Upper lobe of right lung (tissue), 1 donor: ENCODE data around the gene ZEB2. TPM values are rescaled to one million over a fixed set of nuclear protein-coding genes. Genes with fewer than 3 reads are reported as not detected.

ENCODE experiments used
- ATAC-seq: fragments of 200-7000 bp; cut with Tn5 transposase; one replicate; pipeline ENCODE4 v1.9.1; 2020; ENCODE audit warnings: mild to moderate bottlenecking, moderate library complexity
- DNase-seq: peaks from one replicate; pipeline ENCODE4 v3.0.0-alpha.2; 2020
- H3K27ac ChIP-seq: fragments of 200-600 bp; one replicate; pipeline ENCODE4 v1.8.0; 2022
- H3K27me3 ChIP-seq: fragments of 200-600 bp; one replicate; pipeline ENCODE4 v1.8.0; 2022; ENCODE audit warnings: mild to moderate bottlenecking
- H3K36me3 ChIP-seq: fragments of 200-600 bp; one replicate; pipeline ENCODE4 v1.8.0; 2022
- H3K4me1 ChIP-seq: fragments of 200-600 bp; one replicate; pipeline ENCODE4 v1.8.0; 2022
- H3K4me3 ChIP-seq: fragments of 200-600 bp; one replicate; pipeline ENCODE4 v1.8.0; 2022; ENCODE audit warnings: mild to moderate bottlenecking
- H3K9me3 ChIP-seq: fragments of 200-600 bp; one replicate; pipeline ENCODE4 v1.8.0; 2022
- intact Hi-C: fragments of 100-400 bp; cut with DNase I; formaldehyde crosslinking; loops from one replicate; pipeline ENCODE4 v1.11.0; 2022
- total RNA-seq: library from RNA; stranded (reverse); fragmentation: NEBNext Ultra II Directional; extraction: Animal tissue kit (Norgen Biotek cat#: 25700); gene quantifications from one replicate; pipeline ENCODE4 v1.2.1, GENCODE V29; 2021
- TF ChIP-seq, protein P1 (sequence below): fragments of 200-600 bp; IDR thresholded peaks from one replicate; pipeline ENCODE4 v1.8.0; 2022; ENCODE audit warnings: antibody characterized with exemption
- donor health status: DM: no; HTN: yes; CAD: no; lungs with severe emphysema.

ZEB2 gene
- total RNA-seq, 1 donor from 2014 or later = 178 TPM

DNA sequence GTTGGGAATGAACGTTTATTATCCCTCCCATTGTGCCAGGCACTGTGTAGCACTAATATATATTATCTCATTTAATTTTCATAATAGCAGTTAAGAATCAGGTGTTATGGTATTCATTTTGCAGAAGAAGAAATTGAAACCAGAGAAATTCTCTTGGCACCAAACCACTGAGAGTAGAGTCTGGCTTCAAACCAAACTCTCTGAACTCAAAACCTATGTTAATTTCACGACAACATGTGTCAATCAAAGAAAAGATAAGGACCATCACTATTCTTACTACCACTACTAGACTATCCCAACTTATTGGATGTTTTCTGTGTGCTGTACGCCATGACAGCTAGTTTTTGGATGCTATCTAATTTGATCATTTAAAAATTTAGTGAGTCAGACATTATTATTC is 24.1 kb upstream of the ZEB2 start:
- H3K27ac ChIP-seq = no peak overlapping the region
- H3K27me3 ChIP-seq = no peaks in the 10 kb centered on the region
- H3K36me3 ChIP-seq = no peaks in the 10 kb centered on the region
- intact Hi-C loops = no loop called here
- ATAC-seq = no peak
- TF ChIP-seq, protein P1, sequence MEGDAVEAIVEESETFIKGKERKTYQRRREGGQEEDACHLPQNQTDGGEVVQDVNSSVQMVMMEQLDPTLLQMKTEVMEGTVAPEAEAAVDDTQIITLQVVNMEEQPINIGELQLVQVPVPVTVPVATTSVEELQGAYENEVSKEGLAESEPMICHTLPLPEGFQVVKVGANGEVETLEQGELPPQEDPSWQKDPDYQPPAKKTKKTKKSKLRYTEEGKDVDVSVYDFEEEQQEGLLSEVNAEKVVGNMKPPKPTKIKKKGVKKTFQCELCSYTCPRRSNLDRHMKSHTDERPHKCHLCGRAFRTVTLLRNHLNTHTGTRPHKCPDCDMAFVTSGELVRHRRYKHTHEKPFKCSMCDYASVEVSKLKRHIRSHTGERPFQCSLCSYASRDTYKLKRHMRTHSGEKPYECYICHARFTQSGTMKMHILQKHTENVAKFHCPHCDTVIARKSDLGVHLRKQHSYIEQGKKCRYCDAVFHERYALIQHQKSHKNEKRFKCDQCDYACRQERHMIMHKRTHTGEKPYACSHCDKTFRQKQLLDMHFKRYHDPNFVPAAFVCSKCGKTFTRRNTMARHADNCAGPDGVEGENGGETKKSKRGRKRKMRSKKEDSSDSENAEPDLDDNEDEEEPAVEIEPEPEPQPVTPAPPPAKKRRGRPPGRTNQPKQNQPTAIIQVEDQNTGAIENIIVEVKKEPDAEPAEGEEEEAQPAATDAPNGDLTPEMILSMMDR = no peak
- no peaks in the 10 kb centered on the region for H3K9me3 ChIP-seq
- H3K4me3 ChIP-seq = no peak overlapping the region
- H3K4me1 ChIP-seq = no peaks in the 10 kb centered on the region
- no peak for DNase-seq

DNA sequence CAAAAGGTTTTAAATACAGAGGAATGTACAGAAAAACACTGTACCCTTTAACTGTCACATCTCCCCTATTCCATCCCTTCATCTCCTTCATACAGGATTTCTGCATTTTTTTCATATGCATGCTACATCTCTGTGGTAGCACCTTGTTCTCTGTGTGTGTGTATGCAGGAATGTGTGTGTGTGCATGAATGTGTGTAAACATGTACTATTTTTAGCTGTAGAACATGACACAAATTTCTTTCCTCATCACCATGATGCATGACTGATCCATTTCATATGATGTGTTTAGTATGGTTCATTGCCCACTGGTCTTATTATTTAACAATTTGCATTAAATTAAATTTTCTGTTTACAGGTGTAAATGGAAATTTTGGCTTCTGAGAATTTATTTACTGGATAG is 21.5 kb upstream of the ZEB2 start:
- Histone ChIP-seq H3K9me3 (no peaks in the 10 kb centered on the region), H3K4me3 (no peak overlapping the region), H3K4me1 (no peaks in the 10 kb centered on the region), H3K27me3 (no peaks in the 10 kb centered on the region), H3K36me3 (no peaks in the 10 kb centered on the region), H3K27ac (no peak overlapping the region)
- TF ChIP-seq, protein P1 = no peak
- no peak for ATAC-seq
- intact Hi-C loops = no loop called here
- no peak for DNase-seq

DNA sequence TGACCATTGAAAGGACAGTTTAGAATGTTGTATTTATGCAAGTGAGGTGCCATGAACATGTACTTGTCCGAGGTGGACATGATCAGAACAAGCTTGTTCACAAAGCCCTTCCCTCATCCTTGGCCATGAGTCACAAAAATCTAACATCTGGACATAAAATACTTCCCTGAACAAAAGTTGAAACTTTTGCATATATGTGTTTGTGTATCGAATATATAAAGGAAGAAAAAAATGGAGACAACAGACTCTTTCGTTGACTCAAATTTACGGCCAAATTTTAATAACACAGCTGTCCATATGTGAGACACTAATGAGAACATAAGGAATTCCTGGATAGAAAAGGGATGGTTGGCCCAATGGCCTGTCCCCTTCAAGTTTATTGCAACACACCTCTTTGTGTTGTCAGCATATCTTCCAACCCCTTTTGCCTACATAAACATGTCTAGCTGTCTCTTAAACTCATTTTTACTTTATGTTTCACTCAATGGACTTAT is 19.4 kb upstream of the ZEB2 start:
- no peaks in the 10 kb centered on the region for H3K4me1 ChIP-seq
- no peaks in the 10 kb centered on the region for H3K9me3 ChIP-seq
- DNase-seq (no peak), ATAC-seq (peak; percentile 25)
- no peak overlapping the region for H3K4me3 ChIP-seq
- no peaks in the 10 kb centered on the region for H3K27me3 ChIP-seq
- H3K36me3 ChIP-seq = no peaks in the 10 kb centered on the region
- H3K27ac ChIP-seq = no peak overlapping the region
- TF ChIP-seq, protein P1 = no peak
- intact Hi-C loops = no loop called here

DNA sequence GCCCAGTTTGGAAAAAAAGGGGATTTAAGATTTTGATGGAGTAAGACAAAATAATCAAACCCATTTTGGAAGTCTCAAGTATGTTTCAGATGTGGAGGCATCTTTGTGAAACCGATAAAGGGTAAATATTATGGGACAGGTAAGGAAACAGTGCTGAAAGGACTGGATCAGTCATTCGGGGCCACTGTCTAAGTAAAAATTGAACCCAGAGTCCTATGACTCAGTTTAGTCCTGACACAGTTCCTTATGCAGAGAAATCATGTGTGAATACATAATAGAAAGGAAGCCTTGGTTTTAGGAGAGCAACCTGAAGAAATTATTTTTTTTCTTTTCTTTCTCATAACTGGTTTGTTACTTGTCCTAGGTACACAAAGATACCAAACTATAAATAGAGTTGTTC is 15.4 kb upstream of the ZEB2 start:
- ATAC-seq = no peak
- no peak overlapping the region for H3K27ac ChIP-seq
- H3K4me3 ChIP-seq = no peak overlapping the region
- H3K9me3 ChIP-seq = no peaks in the 10 kb centered on the region
- TF ChIP-seq, protein P1 = no peak
- H3K36me3 ChIP-seq = no peaks in the 10 kb centered on the region
- no peak for DNase-seq
- no peaks in the 10 kb centered on the region for H3K27me3 ChIP-seq
- H3K4me1 ChIP-seq = no peaks in the 10 kb centered on the region
- intact Hi-C loops = no loop called here

DNA sequence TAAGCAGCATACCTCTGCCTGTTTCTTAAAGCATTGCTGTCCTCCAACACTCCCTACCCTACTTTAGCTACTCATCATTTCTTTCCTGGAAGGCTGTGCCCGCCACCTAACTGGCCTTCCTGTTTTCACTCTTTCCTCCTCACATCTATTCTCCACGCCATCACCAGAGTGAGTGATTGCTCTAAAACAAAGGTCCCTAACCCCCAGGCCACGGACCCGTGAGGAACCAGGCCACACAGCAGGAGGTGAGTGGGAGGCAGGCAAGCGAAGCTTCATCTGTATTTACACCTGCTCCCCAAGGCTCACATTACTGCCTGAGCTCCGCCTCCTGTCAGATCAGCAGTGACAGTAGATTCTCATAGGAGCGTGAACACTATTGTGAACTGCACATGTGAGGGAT is 13.3 kb upstream of the ZEB2 start:
- TF ChIP-seq, protein P1 = no peak
- no peak for DNase-seq

DNA sequence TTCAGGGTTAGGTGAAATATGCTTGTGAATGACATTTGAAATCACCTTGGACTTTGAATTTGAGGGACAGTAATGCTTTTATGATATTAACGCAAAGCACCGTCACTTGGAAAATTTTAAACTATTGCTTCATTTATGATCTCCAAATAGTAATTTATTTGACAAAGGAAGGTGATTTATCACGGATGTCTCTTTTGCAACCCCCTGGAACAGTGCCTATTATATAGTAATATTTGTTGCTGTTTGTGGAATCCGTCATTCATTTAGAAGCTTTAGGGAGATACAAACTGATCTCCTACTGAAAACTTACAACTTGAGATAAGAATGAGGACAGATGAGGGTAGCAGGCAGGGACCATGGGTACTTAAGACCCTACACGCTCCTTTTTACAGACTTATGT is 10.7 kb upstream of the ZEB2 start:
- H3K4me3 ChIP-seq = no peak overlapping the region
- no peaks in the 10 kb centered on the region for H3K36me3 ChIP-seq
- H3K9me3 ChIP-seq = no peaks in the 10 kb centered on the region
- no peaks in the 10 kb centered on the region for H3K27me3 ChIP-seq
- H3K27ac ChIP-seq = no peak overlapping the region
- no peak for DNase-seq
- no peak for ATAC-seq
- TF ChIP-seq, protein P1 = no peak
- intact Hi-C loops = no loop called here
- H3K4me1 ChIP-seq = peaks cover 6% of the 10 kb centered on the region

More for the DNA sequence above, 13.3 kb upstream of the ZEB2 start:
- Histone ChIP-seq H3K36me3 (no peaks in the 10 kb centered on the region), H3K4me3 (no peak overlapping the region), H3K27ac (no peak overlapping the region), H3K9me3 (no peaks in the 10 kb centered on the region), H3K27me3 (no peaks in the 10 kb centered on the region), H3K4me1 (peaks cover 1% of the 10 kb centered on the region)
- no peak for ATAC-seq
- intact Hi-C loops = no loop called here
